Transverse colon (tissue), 4 donors: ENCODE results near the gene TMEM253. TPM values are rescaled to one million over a fixed set of nuclear protein-coding genes. Genes with fewer than 3 reads are reported as not detected.

Experiments
- DNase-seq: peaks from one replicate; pipeline ENCODE4 v3.0.0-alpha.2; 2019
- H3K27ac ChIP-seq, 4 donors: fragments of 200-600 bp; sonication (generic); 2 replicates each; pipeline ENCODE4 v1.5.1; 2016 to 2018; ENCODE audit warnings: inconsistent platforms in 4 of 4
- H3K27me3 ChIP-seq: fragments of 200-600 bp; sonication (generic); 2 replicates; pipeline ENCODE4 v1.5.1; 2017; ENCODE audit warnings: inconsistent platforms
- H3K36me3 ChIP-seq, 4 donors: fragments of 200-600 bp; sonication (generic); 2 replicates each; pipeline ENCODE4 v1.5.1; 2017 to 2019; ENCODE audit warnings: inconsistent platforms in 4 of 4
- H3K4me1 ChIP-seq, 4 donors: fragments of 200-600 bp; sonication (generic); 2 replicates each; pipeline ENCODE4 v1.5.1; 2017 to 2020; ENCODE audit warnings: inconsistent platforms in 4 of 4
- H3K4me3 ChIP-seq, 4 donors: fragments of 200-600 bp; sonication (generic); 1 replicate in 1 of 4; 2 replicates in 3 of 4; pipeline versions ENCODE4 v1.5.1 to v1.6.1; 2017 to 2019; ENCODE audit warnings: inconsistent platforms in 4 of 4
- H3K9me3 ChIP-seq, 2 donors: fragments of 200-600 bp; sonication (generic); 2 replicates each; pipeline ENCODE4 v1.5.1; 2017 to 2019; ENCODE audit warnings: inconsistent platforms in 2 of 2
- CTCF ChIP-seq, 5 experiments: fragments of 200-600 bp in 3 of 5; fragments of 450-650 bp in 2 of 5; sonication (generic) in 3 of 5; IDR thresholded peaks; 1 replicate in 2 of 5; 2 replicates in 3 of 5; pipeline ENCODE4 v1.5.1; 2016 to 2017; ENCODE audit warnings: antibody characterized with exemption in 5 of 5, inconsistent platforms in 3 of 5, mild to moderate bottlenecking in 2 of 5, moderate library complexity in 1 of 5
- EP300 ChIP-seq: sonication (generic); formaldehyde crosslinking; IDR thresholded peaks from one replicate; pipeline ENCODE4 v1.6.1; 2017; ENCODE audit warnings: antibody characterized with exemption, low read depth
- POLR2A ChIP-seq: fragments of 450-650 bp; IDR thresholded peaks from one replicate; pipeline ENCODE4 v1.6.1; 2016; ENCODE audit warnings: antibody characterized with exemption, mild to moderate bottlenecking, moderate library complexity
- POLR2AphosphoS5 ChIP-seq, 3 donors: sonication (generic); formaldehyde crosslinking; IDR thresholded peaks; one replicate each; pipeline ENCODE4 v1.6.1; 2016; ENCODE audit warnings: antibody characterized with exemption in 3 of 3
- WGBS, 2 donors: methylation state at CpG; one replicate each; pipeline ENCODE4 v1.1.5; 2018; ENCODE audit warnings: low coverage in 1 of 2; 5-methylcytosine and 5-hydroxymethylcytosine counted together
- in situ Hi-C, 4 donors: fragments of 200-750 bp; cut with MboI; loops; one replicate each; pipeline versions ENCODE4 v1.15.0 to v1.15.1; 2017; ENCODE audit warnings: low sequenced_read_pairs in 3 of 4, low pct_ligation_motif_present in 1 of 4, low pct_unique_long_range_greater_than_20kb in 1 of 4
- intact Hi-C: fragments of 100-400 bp; cut with DNase I; formaldehyde crosslinking; loops from one replicate; pipeline ENCODE4 v1.15.1; 2023; ENCODE audit warnings: low total_unique reads
- total RNA-seq, 4 donors: library from RNA; depleted of rRNA; stranded (reverse); fragments of >200 nt; gene quantifications; one replicate each; pipeline ENCODE4 v1.1.0, GENCODE V29; 2016

The TMEM253 gene
- total RNA-seq, 4 donors from 2014 or later = 13.1 to 63.7 (median 41.9) TPM

GRCh38 chr14:21070610-21071224 lies 30.1 kb upstream of the TMEM253 start:
- DNase-seq = peak; percentile 74
- intact Hi-C loops (no loop called here), in situ Hi-C loops (no loop called here)
- Histone ChIP-seq H3K4me3 (peak overlapping the region; percentile 50 to 90 (median 70)), H3K36me3 (no peaks in the 10 kb centered on the region), H3K9me3 (no peaks in the 10 kb centered on the region), H3K4me1 (peaks cover 20 to 44% (median 28%) of the 10 kb centered on the region in 4 donors), H3K27me3 (no peaks in the 10 kb centered on the region), H3K27ac (peak overlapping the region; percentile 92 to 96 (median 92))
- WGBS, 2 donors = 0 to 1% methylated on average over 3 to 22 of the region's 23 CpGs
- TF ChIP-seq POLR2A = no peak
- TF ChIP-seq CTCF (IDR thresholded peaks at IDR 0.05) = peak in 1 of 5 experiments; percentile 31

GRCh38 chr14:21071225-21072030 lies 29.4 kb upstream of the TMEM253 start:
- intact Hi-C loops (no loop called here), in situ Hi-C loops (no loop called here)
- H3K27me3 ChIP-seq = no peaks in the 10 kb centered on the region
- H3K4me3 ChIP-seq = peak overlapping the region; percentile 50 to 90 (median 70)
- peak; percentile 85 for DNase-seq
- WGBS, 2 donors = 1% methylated on average over 32 of the region's 37 CpGs; no CpG with 5 or more reads in 1 of the 2 donors
- H3K27ac ChIP-seq = peak overlapping the region; percentile 92 to 96 (median 92)
- no peaks in the 10 kb centered on the region for H3K9me3 ChIP-seq
- H3K4me1 ChIP-seq = peaks cover 20 to 44% (median 28%) of the 10 kb centered on the region in 4 donors
- H3K36me3 ChIP-seq = peaks cover 0 to 4% (median 2%) of the 10 kb centered on the region in 4 donors
- TF ChIP-seq POLR2A (peak; percentile 39), CTCF (IDR thresholded peaks at IDR 0.05) (peak in 1 of 5 experiments; percentile 3), POLR2AphosphoS5 (IDR thresholded peaks at IDR 0.05) (peak; percentile 47 to 64 (median 58)), EP300 (no peak)

DNA sequence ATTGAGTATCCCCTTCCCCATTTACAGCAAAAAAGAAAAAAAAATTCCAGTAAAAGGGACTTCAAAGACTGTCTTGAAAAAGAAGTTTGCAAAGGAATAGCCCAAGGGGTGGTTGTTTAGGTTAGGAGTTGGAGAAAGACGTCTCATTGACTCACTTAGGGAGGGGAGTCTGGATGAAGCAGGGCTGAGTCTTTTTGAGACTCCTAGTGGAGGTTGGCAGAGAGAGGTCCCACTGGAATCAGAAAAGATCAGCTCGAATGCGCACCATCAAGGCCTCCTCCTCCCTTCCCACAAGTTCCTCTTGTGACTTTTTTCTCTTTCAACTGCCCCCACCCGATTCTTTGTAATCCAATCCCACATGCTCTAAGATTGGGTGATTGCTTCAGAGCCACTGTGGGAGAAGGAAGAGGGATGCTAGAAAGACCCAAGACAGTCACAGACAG lies 28.8 kb upstream of the TMEM253 start:
- Histone ChIP-seq H3K9me3 (no peaks in the 10 kb centered on the region), H3K27me3 (no peaks in the 10 kb centered on the region), H3K36me3 (peaks cover 0 to 9% (median 4%) of the 10 kb centered on the region in 4 donors), H3K4me3 (peak overlapping the region in 2 of 4 donors; percentile 65 to 90), H3K4me1 (peaks cover 20 to 44% (median 28%) of the 10 kb centered on the region in 4 donors), H3K27ac (peak overlapping the region; percentile 92 to 96 (median 92))
- no peak for TF ChIP-seq CTCF (IDR thresholded peaks at IDR 0.05)
- TF ChIP-seq POLR2AphosphoS5 (IDR thresholded peaks at IDR 0.05) = no peak
- no peak for TF ChIP-seq EP300
- no peak for TF ChIP-seq POLR2A
- WGBS, 2 donors = 29 to 39% methylated on average over 4 of the region's 4 CpGs
- no peak for DNase-seq
- intact Hi-C loops (no loop called here), in situ Hi-C loops (no loop called here)

DNA sequence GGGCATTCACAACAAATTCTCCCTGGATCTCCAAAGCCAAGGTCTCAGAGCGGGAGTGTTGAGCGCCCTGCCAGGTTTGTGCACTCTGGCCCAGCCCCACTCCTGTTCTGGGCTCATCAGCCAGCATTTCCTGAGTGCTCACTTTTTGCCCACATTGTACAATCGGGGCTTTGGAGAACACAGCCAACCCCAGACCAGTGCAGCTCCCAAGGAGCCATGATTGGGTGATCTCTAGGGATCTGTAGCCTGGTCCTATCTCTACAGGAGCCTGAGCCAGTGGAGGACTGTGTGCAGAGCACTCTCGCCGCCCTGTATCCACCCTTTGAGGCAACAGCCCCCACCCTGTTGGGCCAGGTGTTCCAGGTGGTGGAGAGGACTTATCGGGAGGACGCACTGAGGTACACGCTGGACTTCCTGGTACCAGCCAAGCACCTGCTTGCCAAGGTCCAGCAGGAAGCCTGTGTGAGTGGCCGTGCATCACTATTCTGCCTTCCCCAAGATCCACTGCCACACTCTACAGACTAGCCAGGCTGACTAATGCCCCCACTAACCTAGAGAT lies 28.0 kb upstream of the TMEM253 start:
- peaks cover 20 to 44% (median 28%) of the 10 kb centered on the region in 4 donors for H3K4me1 ChIP-seq
- DNase-seq = peak; percentile 68
- no peaks in the 10 kb centered on the region for H3K9me3 ChIP-seq
- H3K27ac ChIP-seq = peak overlapping the region; percentile 92 to 96 (median 92)
- TF ChIP-seq POLR2A = peak; percentile 10
- TF ChIP-seq POLR2AphosphoS5 (IDR thresholded peaks at IDR 0.05) = peak in 1 of 3 donors; percentile 43
- TF ChIP-seq CTCF (IDR thresholded peaks at IDR 0.05) = no peak
- no peak for TF ChIP-seq EP300
- H3K27me3 ChIP-seq = no peaks in the 10 kb centered on the region
- H3K36me3 ChIP-seq = peaks cover 0 to 9% (median 4%) of the 10 kb centered on the region in 4 donors
- intact Hi-C loops (no loop called here), in situ Hi-C loops (no loop called here)
- whole genome bisulfite sequencing, 2 donors = 61% methylated on average over 9 of the region's 9 CpGs; no CpG with 5 or more reads in 1 of the 2 donors
- no peak overlapping the region for H3K4me3 ChIP-seq
